GM21526 (cell line): ENCODE results near the gene TAF8.
"Not testable (repeated sequence)": the region's sequence is repeated elsewhere in the genome, so short reads cannot be mapped to it uniquely, and the experiment has no call there.

Experiments
- ATAC-seq: cut with Tn5 transposase; IDR thresholded peaks from one replicate; pipeline ENCODE4 v1.9.1; 2021; ENCODE audit warnings: moderate library complexity; ENCODE audit not compliant: unreplicated experiment, low FRiP score

The TAF8 gene

DNA sequence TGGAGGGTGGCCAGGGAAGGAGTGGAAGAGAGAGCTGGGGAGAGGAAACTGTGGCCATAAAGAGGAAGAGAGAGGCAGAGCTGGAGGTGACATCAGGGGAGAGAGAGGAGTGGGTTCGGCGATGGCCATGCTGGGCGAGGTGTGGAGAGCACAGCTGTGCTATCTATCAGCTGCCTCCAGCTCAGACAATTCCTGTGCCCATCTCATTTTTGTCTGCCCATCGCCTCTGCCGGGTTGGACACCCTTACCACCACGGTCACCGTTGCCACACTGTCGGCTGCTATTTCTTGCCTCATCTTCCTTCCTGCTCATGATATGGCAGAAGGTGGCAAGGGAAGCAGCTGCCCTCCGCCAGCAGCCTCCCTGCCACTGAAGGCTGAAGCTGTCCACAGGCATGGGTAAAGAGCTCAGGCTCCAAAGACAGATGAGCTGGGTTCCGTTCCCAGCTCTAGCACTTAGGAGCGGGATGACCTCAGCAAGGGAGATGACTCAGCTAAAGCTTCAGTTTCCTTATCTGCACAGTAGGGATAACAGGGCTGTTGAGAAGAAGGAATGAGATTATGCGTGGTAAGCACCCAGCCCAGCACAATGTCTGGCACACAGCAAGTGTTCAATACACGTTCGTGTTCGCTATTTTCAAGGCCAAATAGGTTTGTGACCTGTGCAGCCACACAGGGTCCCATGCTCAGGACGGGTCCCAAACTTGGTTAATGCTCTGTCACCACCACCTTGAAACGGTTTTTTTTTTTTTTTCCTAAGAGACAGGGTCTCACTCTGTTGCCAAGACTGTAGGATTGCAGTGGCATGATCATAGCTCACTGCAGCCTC lies 21.9 kb upstream of the TAF8 start:
- ATAC-seq = no peak

GRCh38 chr6:42029062-42029685 lies 21.1 kb upstream of the TAF8 start:
- ATAC-seq = no peak

GRCh38 chr6:42029881-42030280 lies 20.4 kb upstream of the TAF8 start:
- ATAC-seq = no peak

DNA sequence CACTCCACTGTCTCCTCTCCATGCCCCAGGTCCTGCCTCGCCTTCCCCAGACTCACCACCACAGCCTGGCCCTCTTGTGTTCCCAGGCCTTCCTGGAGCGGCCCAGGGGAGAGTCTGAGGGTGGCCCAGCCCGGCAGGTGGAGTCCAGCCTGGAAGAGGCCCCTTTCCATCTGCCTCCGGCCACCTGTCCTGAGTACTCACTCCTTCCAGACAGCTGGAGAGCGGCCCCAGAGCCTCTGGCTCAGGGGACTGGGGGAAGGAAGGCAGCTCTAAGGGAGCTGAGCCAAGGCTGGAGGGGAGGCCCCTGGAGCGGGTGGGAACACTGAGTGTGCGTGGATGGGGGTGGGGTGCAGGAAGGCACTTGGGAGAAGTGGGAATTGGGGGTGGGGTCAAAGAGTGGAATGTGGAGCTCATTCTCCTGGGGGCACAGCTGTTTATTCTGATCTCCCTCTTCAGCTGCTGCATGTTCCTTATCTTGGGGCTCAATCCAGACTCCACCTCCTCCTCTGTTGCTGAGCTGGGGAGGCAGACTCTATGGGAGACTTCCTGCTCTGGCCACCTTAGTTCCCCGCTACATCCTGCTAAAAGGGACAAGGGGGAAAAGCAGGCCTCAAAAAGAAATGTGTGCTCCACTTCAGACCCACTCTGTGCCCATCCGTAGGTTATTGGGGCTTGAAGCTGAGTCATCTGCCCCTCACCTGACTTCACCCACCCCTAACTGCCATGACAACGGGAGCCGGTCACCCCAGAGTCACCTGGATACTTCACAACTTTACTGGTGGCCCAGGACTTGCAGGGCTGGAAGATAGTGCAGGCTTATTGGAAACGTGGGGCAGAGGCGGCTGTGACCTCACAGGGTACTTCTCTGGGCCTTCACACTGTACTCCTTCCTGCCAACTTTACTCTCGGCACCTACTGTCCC lies 19.5 kb upstream of the TAF8 start:
- no peak for ATAC-seq

- no peak for ATAC-seq
Measured at GRCh38 chr6:42032366-42032765, 18.0 kb upstream of the TAF8 start.

DNA sequence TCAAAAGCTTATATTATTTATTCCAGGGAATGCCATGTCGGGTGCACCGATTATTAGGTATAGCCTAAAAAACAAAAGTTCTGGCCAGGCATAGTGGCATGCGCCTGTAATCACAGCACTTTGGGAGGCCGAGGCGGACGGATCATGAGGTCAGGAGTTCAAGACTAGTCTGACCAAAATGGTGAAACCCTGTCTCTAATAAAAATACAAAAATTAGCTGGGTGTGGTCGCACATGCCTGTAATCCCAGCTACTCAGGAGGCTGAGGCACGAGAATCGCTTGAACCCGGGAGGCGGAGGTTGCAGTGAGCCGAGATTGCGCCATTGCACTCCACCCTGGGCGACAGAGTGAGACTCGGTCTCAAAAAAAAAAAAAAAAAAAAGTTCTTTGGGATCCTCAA lies 12.7 kb upstream of the TAF8 start:
- not testable (repeated sequence) for ATAC-seq

GRCh38 chr6:42038163-42038562 lies 12.2 kb upstream of the TAF8 start:
- ATAC-seq = no peak

DNA sequence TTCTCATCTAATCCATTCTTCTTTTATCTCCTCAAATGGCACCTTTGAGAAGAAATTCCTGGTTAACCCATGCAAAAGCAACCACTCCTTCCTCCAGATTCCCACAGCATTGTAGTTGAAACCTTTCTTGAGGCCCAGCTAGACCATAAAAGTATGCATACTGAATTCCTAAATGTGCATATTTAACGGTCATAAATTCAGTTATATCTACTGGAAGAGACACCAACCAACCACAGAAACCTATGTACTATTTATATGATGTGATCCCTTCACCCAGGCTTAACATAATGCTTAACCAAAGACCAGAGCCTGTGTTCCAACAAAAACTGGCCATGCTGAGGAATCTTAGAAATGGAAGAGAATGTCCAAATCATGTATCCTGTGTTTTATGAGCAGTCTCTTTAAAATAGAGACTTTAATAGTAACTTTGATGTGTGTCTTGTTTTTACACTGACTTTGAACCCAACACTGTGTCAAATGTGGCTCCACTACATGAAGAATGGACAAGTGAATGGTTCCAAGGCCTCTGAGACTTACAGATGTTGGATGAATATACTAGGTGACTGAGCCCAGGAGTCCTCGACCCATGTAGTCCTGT lies 11.4 kb upstream of the TAF8 start:
- ATAC-seq = no peak

- no peak for ATAC-seq
Measured at GRCh38 chr6:42040856-42041480, 9.4 kb upstream of the TAF8 start.

GRCh38 chr6:42041481-42042053 lies 8.8 kb upstream of the TAF8 start:
- no peak for ATAC-seq

- ATAC-seq = no peak
Measured at GRCh38 chr6:42042108-42042507, 8.2 kb upstream of the TAF8 start.

DNA sequence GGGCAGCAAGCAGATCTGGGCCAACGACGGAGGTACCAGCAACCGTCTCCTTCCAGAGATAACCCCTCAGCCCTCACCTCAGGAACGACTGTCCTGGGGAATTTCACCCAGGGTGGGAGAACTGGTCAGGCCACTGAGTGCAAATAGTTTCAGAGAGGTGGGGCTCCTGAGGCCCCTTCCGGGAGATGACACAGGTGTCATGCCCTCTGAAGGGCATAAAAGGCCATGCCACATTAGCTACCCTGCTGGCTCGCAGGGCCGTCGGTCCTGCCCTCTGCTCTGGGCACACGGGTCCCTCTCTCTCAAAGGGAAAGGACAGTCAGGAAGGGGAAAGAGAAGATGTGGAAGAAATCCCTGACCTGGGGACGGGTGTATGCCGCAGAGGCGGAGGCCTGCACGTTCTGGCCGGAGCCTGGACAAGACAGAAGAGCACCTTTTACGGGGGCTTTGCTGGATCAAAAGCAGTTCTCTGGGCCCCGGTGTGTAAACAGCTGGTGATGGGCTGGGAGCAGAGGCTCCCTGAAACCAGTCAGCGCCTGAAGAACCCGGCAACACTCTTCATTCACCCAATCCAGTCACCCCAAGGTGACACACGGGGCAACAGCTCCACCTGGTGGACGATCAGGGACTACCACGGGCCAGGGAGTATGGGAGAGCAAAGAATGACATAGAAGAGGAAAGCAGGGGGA lies 6.4 kb upstream of the TAF8 start:
- ATAC-seq = no peak

GRCh38 chr6:42045538-42046460 lies 4.5 kb upstream of the TAF8 start:
- no peak for ATAC-seq

DNA sequence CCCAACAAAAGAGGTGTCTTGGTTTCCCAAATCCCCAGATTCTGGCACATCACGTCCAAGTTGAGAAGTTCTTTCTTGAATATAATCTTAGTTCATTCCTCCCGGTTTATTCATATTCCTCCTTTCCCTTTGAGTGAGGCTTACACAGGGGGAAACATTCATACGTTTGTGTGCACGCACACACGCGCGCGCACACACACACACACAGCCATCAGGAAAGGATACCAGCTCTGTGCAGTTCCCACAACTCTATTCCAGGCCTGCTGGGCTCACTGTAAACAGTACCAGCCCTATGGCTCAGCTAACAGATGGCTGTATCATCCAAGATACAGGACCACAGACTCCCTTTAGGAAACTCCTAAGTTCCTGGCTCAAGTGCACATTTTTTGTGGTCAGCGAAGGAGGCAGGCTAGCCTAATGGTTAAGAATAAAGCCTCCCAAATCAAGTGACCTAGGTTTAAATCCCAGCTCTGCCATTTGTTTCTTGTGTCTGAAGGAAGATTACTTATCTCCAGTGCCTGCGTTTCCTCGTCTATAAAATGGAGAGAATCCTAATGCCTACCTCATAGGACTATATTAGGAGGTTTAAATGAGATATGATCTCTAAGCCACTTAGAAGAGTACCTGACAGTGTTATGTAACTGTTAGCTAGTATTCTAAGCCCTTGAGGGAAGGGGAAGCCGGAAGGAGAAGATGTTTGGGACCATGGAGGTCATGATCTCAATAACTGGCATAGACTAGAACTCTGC lies 3.7 kb upstream of the TAF8 start:
- no peak for ATAC-seq

DNA sequence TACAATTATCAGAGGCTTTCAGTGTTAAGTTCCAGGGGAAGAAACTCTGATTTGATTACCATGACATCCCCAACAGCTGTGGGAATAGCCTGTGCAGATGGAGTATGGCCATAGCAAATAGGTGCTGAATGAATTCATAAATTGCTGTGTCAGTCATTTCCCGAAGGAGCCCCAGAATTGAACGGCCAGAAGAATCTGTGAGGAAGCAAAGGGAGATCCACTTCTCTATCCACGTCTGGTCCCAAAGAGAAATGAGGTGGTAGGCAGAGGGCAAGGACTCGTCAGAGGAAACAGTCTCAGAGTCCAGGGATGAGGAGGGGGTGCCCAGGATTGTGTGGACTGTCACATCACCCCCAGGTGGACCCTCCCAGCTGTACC lies 3.1 kb upstream of the TAF8 start:
- ATAC-seq = no peak

GRCh38 chr6:42047790-42048405 lies 2.4 kb upstream of the TAF8 start:
- no peak for ATAC-seq

DNA sequence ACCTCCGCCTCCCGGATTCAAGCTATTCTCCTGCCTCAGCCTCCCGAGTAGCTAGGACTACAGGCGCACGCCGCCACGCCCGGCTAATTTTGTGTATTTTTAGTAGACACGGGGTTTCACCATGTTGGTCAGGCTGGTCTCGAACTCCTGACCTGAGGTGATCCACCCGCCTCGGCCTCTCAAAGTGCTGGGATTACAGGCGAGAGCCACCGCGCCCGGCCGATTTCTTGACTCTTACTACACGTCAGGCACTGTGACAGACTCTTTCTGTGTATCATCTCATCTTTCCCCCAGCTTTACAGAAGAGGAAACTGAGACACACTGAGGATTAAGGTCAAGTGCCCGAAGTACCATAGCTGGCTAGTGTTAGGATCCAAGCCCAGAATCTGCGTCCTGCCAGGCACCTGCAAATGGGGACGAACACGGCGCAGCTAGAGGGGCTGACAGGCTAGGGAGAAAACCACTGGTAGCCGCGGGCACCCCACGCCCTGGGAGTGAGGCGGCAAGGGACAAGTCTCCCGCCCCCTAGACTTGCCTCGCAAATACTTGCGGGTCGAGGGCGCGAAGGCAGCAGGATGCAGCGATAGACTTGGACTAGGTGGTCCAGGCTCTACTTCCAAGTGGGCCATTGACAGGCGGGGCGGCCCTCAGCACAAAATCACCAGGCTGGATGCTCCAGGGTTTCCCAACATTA lies 1.1 kb upstream of the TAF8 start:
- ATAC-seq = no peak
